HG03097 (cell line): ENCODE results near the gene ZNF333.
A peak's percentile ranks its signal among the peaks of the same experiment; 100 is the strongest.

Experiments used
- ATAC-seq: cut with Tn5 transposase; IDR thresholded peaks from one replicate; pipeline ENCODE4 v1.9.1; 2021; ENCODE audit not compliant: unreplicated experiment, low FRiP score

ZNF333 gene

DNA sequence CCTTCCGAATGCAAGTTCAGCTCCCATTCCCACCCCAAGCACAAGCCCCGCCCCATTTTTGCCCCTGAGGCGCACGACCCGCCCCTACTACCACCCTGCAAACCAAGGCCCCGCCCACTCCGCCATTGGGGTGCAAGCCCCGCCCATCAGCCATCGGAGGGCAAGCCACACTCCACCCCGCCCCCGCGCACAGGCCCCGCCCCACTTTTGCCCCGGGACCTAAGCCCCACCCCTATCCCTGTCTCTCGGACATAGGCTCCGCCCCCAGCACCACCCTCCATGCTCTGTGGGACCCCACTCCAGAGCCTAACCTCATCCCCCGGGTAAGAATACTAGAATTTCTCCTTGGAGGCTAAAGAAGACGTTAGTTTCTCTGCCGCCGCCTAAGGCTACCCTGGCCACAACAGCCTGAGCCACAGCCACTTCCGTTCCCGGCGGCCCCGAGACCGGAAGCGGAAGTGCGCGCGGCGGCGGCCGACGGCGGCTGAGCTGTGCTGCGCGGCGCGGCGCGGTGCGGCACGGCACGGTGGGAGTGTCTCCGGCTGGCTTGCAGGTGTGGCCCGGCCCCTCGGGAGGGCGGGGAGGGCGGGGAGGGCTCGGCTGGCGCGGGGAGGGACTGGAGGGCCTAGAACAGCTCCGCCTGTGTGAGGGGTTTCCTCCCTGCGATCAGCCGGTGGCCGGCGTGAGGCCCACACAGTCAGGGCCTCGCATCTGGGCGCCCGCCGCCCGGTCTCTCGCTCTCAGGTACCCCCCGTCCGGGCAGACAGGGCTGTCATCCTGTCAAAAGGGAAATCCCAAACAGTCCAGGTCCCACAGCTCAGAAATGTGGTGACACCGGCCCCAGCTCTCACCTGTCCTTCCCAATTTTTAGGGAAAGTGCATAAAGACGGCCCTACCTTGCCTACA lies at the start of gene ZNF333:
ZNF333 (plus strand) TSS at position 451 of the 906 bp plus-strand sequence. CDS start 3,444 bp downstream, outside the sequence.
- peak; percentile 86 for ATAC-seq

DNA sequence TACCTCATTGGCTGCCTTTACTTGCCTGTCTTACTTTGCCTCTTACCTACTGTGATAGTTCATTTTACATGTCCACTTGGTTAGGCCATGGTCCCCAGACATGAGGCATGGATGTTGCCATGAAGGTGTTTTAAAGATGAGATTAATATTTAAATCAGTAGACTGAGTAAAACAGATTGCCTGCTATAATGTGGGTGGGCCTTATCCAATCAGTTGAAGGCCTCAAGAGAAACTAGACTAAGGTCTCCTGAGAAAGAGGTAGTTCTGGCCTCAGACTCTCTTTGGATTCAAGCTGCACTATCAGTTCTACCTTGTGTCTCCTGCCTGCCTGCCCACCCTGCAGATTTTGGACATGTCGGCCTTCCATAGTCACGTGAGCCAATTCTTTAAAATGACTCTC lies 41.3 kb upstream of the ZNF333 start:
- no peak for ATAC-seq

DNA sequence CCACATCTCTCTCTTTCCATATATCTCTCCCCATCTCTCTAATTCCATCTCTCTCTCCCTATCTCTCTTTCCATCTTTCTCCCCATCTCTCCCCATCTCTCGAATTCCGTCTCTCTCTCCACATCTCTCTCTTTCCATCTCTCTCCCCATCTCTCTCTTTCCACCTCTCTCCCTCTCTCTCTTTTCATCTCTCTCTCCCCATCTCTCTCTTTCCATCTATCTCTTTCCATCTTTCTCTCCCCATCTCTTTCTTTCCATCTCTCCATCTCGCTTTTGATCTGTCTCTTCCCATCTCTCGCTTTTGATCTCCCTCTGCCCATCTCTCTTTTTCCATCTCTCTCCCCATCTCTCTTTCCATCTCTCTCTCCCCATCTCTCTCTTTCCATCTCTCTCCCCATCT lies 40.8 kb upstream of the ZNF333 start:
- ATAC-seq = no peak

- ATAC-seq = no peak
These were observed 39.7 kb upstream of the ZNF333 start for GRCh38 chr19:14650161-14650560.

DNA sequence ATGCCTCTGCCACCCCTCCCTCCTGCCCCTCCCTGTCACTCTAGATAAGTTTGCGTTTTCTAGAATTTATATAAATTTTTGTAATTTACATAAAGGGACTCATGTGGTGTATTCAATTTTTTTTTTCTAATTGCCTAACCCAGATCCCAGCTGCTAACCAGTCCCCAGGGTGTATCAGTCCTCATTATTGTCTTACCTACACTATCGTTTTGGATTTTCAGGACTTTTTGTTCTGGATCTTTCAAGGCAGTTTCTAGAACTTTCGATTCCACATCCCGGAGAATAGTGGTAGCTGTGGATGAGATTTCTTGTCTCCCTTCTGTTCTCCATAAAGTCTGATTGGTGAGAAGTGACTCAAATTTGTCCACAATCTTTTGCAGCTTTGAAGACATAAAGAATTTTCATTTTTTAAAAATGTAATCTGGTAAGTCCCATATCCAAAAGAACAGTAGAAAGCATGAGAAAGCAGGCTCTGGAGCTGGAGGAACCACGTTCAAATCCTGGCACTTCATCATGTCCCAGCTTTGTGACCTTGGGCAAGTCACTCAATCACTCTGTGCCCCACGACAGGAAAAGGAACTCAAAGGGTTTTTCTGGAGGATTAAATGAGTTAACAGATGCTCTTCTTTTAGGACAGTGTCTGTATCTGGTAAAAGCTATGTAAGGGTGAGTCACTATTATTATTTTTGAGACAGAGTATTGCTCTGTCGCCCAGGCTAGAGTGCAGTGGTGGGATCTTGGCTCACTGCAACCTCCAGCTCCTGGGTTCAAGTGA lies 34.9 kb upstream of the ZNF333 start:
- ATAC-seq = no peak

DNA sequence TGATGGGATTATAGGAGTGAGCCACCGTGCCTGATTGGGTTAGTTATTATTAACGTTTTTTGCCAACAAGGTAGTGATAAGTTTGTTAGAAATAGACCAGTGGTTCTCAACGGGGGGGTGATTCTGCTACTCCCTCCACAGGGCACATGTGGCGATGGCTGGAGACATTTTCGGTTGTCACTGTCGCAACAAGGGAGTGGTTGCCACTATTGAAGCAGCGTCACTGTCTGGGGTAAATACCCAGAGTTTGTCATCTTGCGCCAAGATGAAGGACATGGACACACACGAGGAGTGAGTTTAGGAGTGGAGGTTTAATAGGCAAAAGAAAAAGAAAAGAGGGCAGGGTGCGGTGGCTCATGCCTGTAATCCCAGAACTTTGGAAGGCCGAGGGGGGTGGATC lies 34.1 kb upstream of the ZNF333 start:
- no peak for ATAC-seq

GRCh38 chr19:14659874-14660489 lies 29.9 kb upstream of the ZNF333 start:
- no peak for ATAC-seq

DNA sequence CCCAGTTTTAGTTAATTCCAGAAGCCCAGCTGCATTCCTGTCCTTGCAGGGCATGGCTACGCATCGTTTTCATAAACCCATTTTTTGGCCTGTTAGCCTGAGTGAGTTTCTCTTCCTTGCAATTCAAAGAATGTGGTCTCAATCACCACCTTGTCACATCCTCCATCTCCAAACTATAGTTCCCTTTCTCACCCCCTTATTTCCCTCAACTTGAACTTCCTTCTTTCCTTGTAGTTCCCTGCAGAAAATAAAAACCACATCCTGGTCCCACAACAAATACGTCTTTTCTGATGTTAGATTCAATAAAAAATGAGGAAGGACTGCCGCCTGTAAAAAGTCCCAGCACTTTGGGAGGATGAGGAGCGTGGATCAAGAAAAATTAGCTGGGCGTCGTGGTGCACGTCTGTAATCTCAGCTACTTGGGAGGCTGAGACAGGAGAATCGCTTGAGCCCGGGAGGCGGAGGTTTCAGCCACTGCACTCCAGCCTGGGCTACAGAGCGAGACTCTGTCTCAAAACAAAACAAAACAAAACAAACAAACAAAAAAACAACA lies 28.4 kb upstream of the ZNF333 start:
- no peak for ATAC-seq

DNA sequence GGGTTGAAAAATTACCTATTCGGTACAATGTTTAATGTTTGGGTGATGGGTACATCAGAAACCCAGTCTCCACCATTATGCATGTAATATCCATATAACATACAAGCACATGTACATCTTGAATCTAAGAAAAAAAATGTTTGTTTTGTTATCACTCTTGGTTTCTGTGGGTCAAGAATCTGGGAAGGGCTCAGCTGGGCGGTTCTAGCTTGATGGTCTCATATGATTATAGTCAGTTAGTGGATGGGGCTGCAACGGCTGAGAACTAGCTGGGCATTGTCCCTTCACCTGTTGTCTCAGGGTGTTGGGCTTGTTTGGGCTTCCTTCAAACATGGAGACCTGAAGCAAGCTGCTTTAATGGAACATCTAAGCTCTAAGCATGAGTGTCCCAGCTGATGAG lies 19.9 kb upstream of the ZNF333 start:
- no peak for ATAC-seq

GRCh38 chr19:14670408-14670807 lies 19.4 kb upstream of the ZNF333 start:
- ATAC-seq = no peak

DNA sequence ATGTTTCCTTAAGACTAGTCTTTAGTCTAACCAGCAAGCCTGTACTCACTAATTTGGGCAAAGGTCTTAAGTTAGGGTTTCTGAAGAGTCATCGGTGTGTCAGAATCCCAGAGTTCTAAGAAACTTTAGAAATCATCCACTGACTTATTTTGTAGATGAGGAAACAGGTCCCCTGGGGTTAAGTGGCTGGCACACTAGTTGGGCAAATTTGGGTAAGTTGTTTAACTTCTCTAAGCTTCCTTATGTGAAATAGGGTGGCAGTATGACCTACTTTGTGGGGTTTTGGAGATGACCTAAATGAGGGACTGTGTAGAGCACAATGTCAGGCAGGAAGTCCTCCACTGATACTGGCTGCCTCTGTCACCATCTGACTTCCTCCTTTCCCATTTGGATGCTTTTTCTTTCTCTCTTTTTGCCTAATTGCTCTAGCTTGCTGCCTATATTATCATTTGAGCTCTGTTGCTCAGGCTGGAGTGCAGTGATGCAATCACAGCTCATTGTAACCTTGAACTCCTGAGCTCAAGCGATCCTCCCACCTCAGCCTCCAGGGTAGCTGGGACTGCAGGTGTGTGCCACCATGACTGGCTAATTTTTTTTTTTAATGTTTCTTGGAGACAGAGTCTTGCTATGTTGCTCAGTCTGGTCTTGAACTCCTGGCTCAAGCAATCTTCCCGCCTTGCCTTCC lies 17.5 kb upstream of the ZNF333 start:
- no peak for ATAC-seq

- no peak for ATAC-seq
These were observed 16.8 kb upstream of the ZNF333 start for GRCh38 chr19:14673088-14673487.

DNA sequence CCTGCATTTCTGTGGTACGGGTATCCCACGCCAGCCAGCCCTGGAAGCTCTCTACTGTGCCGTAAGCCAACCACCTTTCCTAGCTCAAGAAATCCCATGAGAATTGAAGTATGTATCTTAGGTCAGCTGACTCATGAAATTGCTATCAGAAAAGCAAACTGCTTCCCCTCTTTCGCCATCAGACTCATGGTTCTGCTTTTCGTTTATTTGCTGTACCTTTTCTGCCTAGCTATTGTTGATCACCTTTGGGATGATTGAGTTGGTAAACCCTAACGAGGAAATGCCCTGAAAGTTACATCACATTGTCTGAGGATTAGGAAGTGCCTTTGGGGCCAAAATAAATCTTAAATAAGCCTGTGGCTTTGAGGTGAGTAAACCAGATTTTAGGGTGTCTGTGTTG lies 15.1 kb upstream of the ZNF333 start, which contains the start of gene ADGRE3:
ADGRE3 (minus strand) TSS at position 81 of the 400 bp plus-strand sequence; CDS start at position 7, 74 bp downstream.
- no peak for ATAC-seq

DNA sequence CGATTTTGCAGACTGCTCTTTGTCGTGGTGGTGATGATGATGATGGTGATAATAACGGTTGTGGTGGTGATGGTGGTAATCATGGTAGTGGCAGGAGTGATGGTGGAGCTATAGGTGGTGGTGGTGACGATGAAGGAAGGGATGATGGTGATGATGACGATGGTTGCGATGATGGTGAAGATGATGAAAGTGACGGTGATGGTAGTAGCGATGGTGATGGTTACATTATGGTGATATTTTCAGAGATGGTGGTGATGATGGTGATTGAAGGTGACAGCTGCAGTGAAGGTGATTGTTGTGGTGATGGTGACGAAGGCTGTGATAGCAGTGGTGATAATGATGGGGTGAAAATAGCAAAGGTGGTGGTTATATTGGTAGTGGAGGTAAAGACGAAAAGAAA lies 13.1 kb upstream of the ZNF333 start:
- no peak for ATAC-seq

DNA sequence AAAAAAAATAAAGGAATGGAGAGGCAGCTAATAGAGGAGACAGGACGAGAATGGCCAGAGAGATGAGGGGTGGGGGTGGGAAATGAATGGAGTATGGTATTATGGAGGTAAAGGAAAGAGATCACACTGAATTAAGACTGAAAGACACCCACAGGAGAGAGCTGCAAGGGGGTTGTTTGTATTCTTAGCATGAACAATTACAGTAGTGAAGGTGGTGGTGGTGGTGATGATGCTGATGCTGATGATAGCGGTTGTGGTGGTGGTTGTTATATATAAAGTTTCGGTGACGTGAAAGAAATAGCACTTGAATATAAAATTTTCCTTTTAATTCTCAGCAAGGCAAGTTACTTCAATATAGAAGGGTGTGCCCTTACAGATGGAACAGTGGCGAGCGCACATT lies 12.4 kb upstream of the ZNF333 start:
- no peak for ATAC-seq

DNA sequence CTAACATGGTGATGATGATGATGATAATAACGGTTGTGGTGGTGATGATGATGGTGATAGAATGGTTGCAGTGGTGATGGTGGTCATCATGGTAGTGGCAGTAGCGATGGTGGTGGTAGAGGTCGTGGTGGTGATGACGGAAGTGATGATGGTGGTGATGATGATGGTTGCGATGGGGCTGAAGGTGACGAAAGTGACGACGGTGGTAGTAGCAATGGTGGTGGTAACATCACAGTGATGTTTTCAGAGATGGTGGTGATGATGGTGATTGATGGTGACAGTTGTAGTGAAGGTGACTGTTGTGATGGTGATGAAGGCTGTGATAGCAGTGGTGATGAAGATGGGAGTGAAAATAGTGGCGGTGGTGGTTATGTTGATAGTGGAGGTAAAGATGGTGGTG lies 11.6 kb upstream of the ZNF333 start:
- no peak for ATAC-seq

DNA sequence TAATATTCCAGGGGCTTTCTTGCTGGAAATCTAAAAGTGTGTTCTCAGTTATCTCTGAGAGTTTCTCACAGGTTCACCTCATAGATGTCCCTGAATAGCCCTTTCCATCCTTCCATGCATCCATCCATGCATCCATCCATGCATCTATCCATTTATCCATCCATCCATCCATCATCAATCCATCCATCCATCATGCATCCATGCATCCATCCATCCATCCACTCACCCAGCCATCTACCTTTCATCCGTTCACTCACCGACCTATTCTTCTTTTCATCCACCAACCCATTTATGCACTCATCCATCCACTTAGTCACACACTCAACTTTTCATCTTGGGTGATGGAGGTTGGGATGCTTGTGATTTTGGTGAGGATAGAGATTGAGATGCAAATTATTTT lies 7.8 kb upstream of the ZNF333 start:
- ATAC-seq = no peak

DNA sequence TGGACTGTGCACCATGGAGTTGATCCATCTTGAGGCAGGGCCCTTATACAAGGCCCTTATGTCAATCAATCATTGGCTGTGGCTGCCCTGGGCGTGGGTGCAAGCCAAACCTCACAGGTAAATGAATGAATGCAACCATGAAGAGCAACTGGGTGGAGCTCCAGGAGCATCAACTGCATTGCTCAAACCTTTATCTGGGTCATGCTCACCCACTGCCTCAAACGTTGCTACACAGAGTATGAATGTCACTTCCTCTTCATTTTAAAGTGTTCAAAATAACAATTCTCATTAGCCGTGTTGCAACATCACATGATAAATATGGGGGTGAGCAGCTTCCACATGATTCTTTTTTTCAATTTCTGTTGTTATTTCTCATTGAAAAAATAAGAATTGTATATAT lies 6.4 kb upstream of the ZNF333 start:
- no peak for ATAC-seq

DNA sequence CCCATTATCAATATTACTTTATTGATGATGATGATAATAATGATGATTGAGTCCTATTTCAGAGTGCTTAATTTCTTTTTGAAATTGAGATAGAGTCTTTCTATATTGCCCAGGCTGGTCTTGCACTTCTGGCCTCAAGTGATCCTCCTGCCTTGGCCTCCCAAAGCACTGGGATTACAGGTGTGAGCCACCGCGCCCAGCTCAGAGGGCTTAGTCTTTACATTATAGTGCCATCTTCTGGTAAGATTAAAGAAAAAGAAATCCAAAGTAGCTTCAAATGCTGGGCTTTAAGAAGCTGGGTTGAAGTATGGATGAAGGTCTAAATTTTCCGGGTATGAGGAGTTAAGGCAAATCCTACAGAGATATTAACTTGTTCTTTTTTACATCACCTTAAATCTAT lies 3.4 kb upstream of the ZNF333 start:
- no peak for ATAC-seq

GRCh38 chr19:14694641-14695266 lies 4.9 kb downstream of the ZNF333 start:
- no peak for ATAC-seq
